ENCODE measurements around the gene DEFB119.

- TF ChIP-seq CTCF (IDR thresholded peaks at IDR 0.05; ENCODE audit: low read depth, low read length) (no peak), POLR2A (IDR thresholded peaks at IDR 0.05; ENCODE audit: extremely low read depth, insufficient read length) (no peak), MAX (IDR thresholded peaks at IDR 0.05; ENCODE audit: low read depth, low read length) (no peak)
Measured at GRCh38 chr20:31410011-31410410, 19.6 kb upstream of the DEFB119 start.
